Keratinocyte (primary cell): ENCODE data around the gene FBXL22. TPM values are rescaled to one million over a fixed set of nuclear protein-coding genes. Genes with fewer than 3 reads are reported as not detected.

Source experiments
- DNase-seq: peaks from one replicate; pipeline ENCODE4 v3.0.0-alpha.2; 2011; ENCODE audit warnings: low read depth, missing footprints, low spot score
- FAIRE-seq: peaks from 2 replicates; lab custom pipeline; 2011; peaks lifted over from hg19 to GRCh38; lab: Jason Lieb, UNC
- H2AFZ ChIP-seq: 2 replicates; pipeline ENCODE4 v1.6.0; 2012; ENCODE audit warnings: low read length, control low read depth, inconsistent platforms; ENCODE audit not compliant: control insufficient read depth
- H3K27ac ChIP-seq: 2 replicates; pipeline ENCODE4 v1.5.1; 2011; ENCODE audit warnings: low read length; ENCODE audit not compliant: control insufficient read depth, insufficient read depth
- H3K27me3 ChIP-seq: 3 replicates; pipeline ENCODE4 v1.6.0; 2011; ENCODE audit warnings: low read length; ENCODE audit not compliant: control insufficient read depth, insufficient read depth; ENCODE audit errors: extremely low read depth
- H3K36me3 ChIP-seq, 2 experiments: 2 replicates in 1 of 2; 3 replicates in 1 of 2; pipeline ENCODE4 v1.5.1; 2011; ENCODE audit warnings: low read length in 2 of 2, mild to moderate bottlenecking in 1 of 2; ENCODE audit not compliant: control insufficient read depth in 2 of 2, insufficient read depth in 2 of 2; ENCODE audit errors: extremely low read depth in 1 of 2
- H3K4me1 ChIP-seq: 3 replicates; pipeline ENCODE4 v1.5.1; 2011; ENCODE audit warnings: low read length; ENCODE audit not compliant: control insufficient read depth, insufficient read depth; ENCODE audit errors: extremely low read depth
- H3K4me2 ChIP-seq: 3 replicates; pipeline ENCODE4 v1.6.0; 2011; ENCODE audit warnings: low read depth, low read length; ENCODE audit not compliant: control insufficient read depth, insufficient read depth; ENCODE audit errors: extremely low read depth
- H3K4me3 ChIP-seq, 3 experiments: fragments of 200-600 bp in 1 of 3; sonication (generic) in 1 of 3; 2 replicates in 2 of 3; 3 replicates in 1 of 3; pipeline ENCODE4 v1.5.1; 2011 to 2016; ENCODE audit warnings: low read length in 3 of 3, mild to moderate bottlenecking in 3 of 3, control low read depth in 2 of 3, inconsistent platforms in 1 of 3, low read depth in 1 of 3, mixed read lengths in 1 of 3, mixed run types in 1 of 3, moderate library complexity in 1 of 3; ENCODE audit not compliant: control insufficient read depth in 2 of 3, insufficient read depth in 2 of 3; ENCODE audit errors: extremely low read depth in 1 of 3
- H3K79me2 ChIP-seq: 2 replicates; pipeline ENCODE4 v1.6.0; 2012; ENCODE audit warnings: low read length; ENCODE audit not compliant: control insufficient read depth, insufficient read depth
- H3K9ac ChIP-seq: 3 replicates; pipeline ENCODE4 v1.6.0; 2011; ENCODE audit warnings: low read length; ENCODE audit not compliant: control insufficient read depth, insufficient read depth; ENCODE audit errors: extremely low read depth
- H3K9me1 ChIP-seq: 3 replicates; pipeline ENCODE4 v1.6.0; 2011; ENCODE audit warnings: low read length; ENCODE audit not compliant: control insufficient read depth, insufficient read depth; ENCODE audit errors: extremely low read depth
- H3K9me3 ChIP-seq: 2 replicates; pipeline ENCODE4 v1.5.1; 2012; ENCODE audit warnings: low read depth, low read length; ENCODE audit not compliant: control insufficient read depth
- H4K20me1 ChIP-seq: 3 replicates; pipeline ENCODE4 v1.6.0; 2011; ENCODE audit warnings: low read length; ENCODE audit not compliant: control insufficient read depth, insufficient read depth; ENCODE audit errors: extremely low read depth
- CTCF ChIP-seq, 3 experiments: IDR thresholded peaks in 1 of 3; conservative IDR thresholded peaks in 1 of 3; optimal IDR thresholded peaks in 1 of 3; 2 replicates in 2 of 3; 3 replicates in 1 of 3; pipeline versions ENCODE3 to v1.5.1; 2011; ENCODE audit warnings: low read length in 3 of 3, mild to moderate bottlenecking in 3 of 3, moderate library complexity in 2 of 3, control low read depth in 1 of 3, inconsistent platforms in 1 of 3; ENCODE audit not compliant: insufficient read depth in 2 of 3; ENCODE audit errors: extremely low read depth in 1 of 3
- EZH2 ChIP-seq: IDR thresholded peaks from one replicate; pipeline ENCODE4 v1.6.1; 2012; ENCODE audit warnings: inconsistent platforms, mild to moderate bottlenecking, low read length, moderate library complexity
- dilution Hi-C: fragments of 300-500 bp; cut with MboI; formaldehyde crosslinking; loops from one replicate; pipeline ENCODE4 v1.7.0; 2020; ENCODE audit warnings: low sequenced_read_pairs; ENCODE audit not compliant: extremely low pct_ligation_motif_present
- polyA plus RNA-seq, 5 experiments: library from polyadenylated mRNA; depleted of rRNA in 3 of 5; stranded (reverse) in 3 of 5; stranded (forward) in 1 of 5; unstranded in 1 of 5; fragments of >200 nt; gene quantifications; 1 replicate in 1 of 5; 2 replicates in 3 of 5; 3 replicates in 1 of 5; pipeline versions ENCODE4 v1.2.1 to v1.2.3, GENCODE V29; 2011 to 2012; ENCODE audit warnings: missing spikeins in 2 of 5, low read depth in 1 of 5, low replicate concordance in 1 of 5

FBXL22 gene
- polyA plus RNA-seq, 1 donor (not counting 4 experiments of a cell fraction or from before 2014, with no cell fraction given): 0.04 TPM

- Histone ChIP-seq H4K20me1 (no peaks in the 10 kb centered on the region), H3K4me3 (no peak overlapping the region), H3K9me3 (no peaks in the 10 kb centered on the region), H2AFZ (no peak overlapping the region), H3K4me1 (no peaks in the 10 kb centered on the region), H3K36me3 (no peaks in the 10 kb centered on the region), H3K9ac (no peak overlapping the region), H3K9me1 (no peaks in the 10 kb centered on the region), H3K4me2 (no peak overlapping the region), H3K27me3 (no peaks in the 10 kb centered on the region), H3K79me2 (no peaks in the 10 kb centered on the region), H3K27ac (peak overlapping the region; percentile 0)
- no peak for DNase-seq
- FAIRE-seq: no peak
- TF ChIP-seq CTCF (optimal IDR thresholded peaks at IDR 0.05 in 1 of 3, IDR thresholded peaks at IDR 0.05 in 1 of 3, conservative IDR thresholded peaks at IDR 0.05 in 1 of 3; ENCODE audit: extremely low read depth in 1 of 3, insufficient read depth in 2 of 3, low read length in 3 of 3) (no peak), EZH2 (no peak)
- dilution Hi-C loops: no loop called here
These were observed 14.3 kb upstream of the FBXL22 start for GRCh38 chr15:63582718-63583426.

GRCh38 chr15:63586790-63587189 lies 10.4 kb upstream of the FBXL22 start:
- H4K20me1 ChIP-seq: no peaks in the 10 kb centered on the region
- H3K4me3 ChIP-seq: no peak overlapping the region
- no peak for TF ChIP-seq CTCF (optimal IDR thresholded peaks at IDR 0.05 in 1 of 3, IDR thresholded peaks at IDR 0.05 in 1 of 3, conservative IDR thresholded peaks at IDR 0.05 in 1 of 3; ENCODE audit: extremely low read depth in 1 of 3, insufficient read depth in 2 of 3, low read length in 3 of 3)
- no peak for TF ChIP-seq EZH2
- DNase-seq (no peak), FAIRE-seq (no peak)
- H3K9me3 ChIP-seq: no peaks in the 10 kb centered on the region
- H3K27ac ChIP-seq: no peak overlapping the region
- peaks cover 11 to 12% of the 10 kb centered on the region in 2 experiments for H3K36me3 ChIP-seq
- no peaks in the 10 kb centered on the region for H3K79me2 ChIP-seq
- H3K27me3 ChIP-seq: no peaks in the 10 kb centered on the region
- no peak overlapping the region for H2AFZ ChIP-seq
- H3K4me2 ChIP-seq: no peak overlapping the region
- H3K4me1 ChIP-seq: no peaks in the 10 kb centered on the region
- H3K9ac ChIP-seq: no peak overlapping the region
- dilution Hi-C loops: no loop called here
- no peaks in the 10 kb centered on the region for H3K9me1 ChIP-seq
